ENCODE data around the gene CDKAL1. TPM values are rescaled to one million over a fixed set of nuclear protein-coding genes. Genes with fewer than 3 reads are reported as not detected.

Gene CDKAL1
- total RNA-seq, 4 donors from 2014 or later, result 13.5 to 21.2 (median 17.3) TPM

- Histone ChIP-seq H3K27ac (no peak overlapping the region), H3K4me3 (no peak overlapping the region), H3K36me3 (no peaks in the 10 kb centered on the region), H3K9me3 (no peaks in the 10 kb centered on the region), H3K4me1 (peaks cover 0 to 3% (median 0%) of the 10 kb centered on the region in 4 donors), H3K27me3 (no peaks in the 10 kb centered on the region)
- no peak for TF ChIP-seq EP300 (IDR thresholded peaks at IDR 0.05)
- TF ChIP-seq POLR2A (IDR thresholded peaks at IDR 0.05), result no peak
- no peak for TF ChIP-seq CTCF (IDR thresholded peaks at IDR 0.05)
- 56 to 60% methylated on average over 1 of the region's 1 CpG for WGBS, 2 donors
- no peak for DNase-seq (ENCODE audit: low spot score in 2 of 2)
These were observed 239.6 kb downstream of the CDKAL1 start for GRCh38 chr6:20773822-20774221.

- Histone ChIP-seq H3K27ac (no peak overlapping the region), H3K27me3 (no peaks in the 10 kb centered on the region), H3K4me1 (no peaks in the 10 kb centered on the region), H3K4me3 (no peak overlapping the region), H3K36me3 (no peaks in the 10 kb centered on the region), H3K9me3 (no peaks in the 10 kb centered on the region)
- TF ChIP-seq CTCF (IDR thresholded peaks at IDR 0.05) (no peak), EP300 (IDR thresholded peaks at IDR 0.05) (no peak), POLR2A (IDR thresholded peaks at IDR 0.05) (no peak)
- DNase-seq (ENCODE audit: low spot score in 2 of 2), result no peak
- 83 to 89% methylated on average over 1 of the region's 1 CpG for WGBS, 2 donors
These were observed 241.7 kb downstream of the CDKAL1 start for GRCh38 chr6:20775981-20776380.

GRCh38 chr6:20777801-20778200, 243.5 kb downstream of the CDKAL1 start:
- Histone ChIP-seq H3K4me3 (no peak overlapping the region), H3K36me3 (peaks cover 0 to 12% (median 0%) of the 10 kb centered on the region in 3 donors), H3K27me3 (no peaks in the 10 kb centered on the region), H3K27ac (no peak overlapping the region), H3K4me1 (no peaks in the 10 kb centered on the region), H3K9me3 (no peaks in the 10 kb centered on the region)
- TF ChIP-seq POLR2A (IDR thresholded peaks at IDR 0.05) (no peak), EP300 (IDR thresholded peaks at IDR 0.05) (no peak), CTCF (IDR thresholded peaks at IDR 0.05) (no peak)
- DNase-seq (ENCODE audit: low spot score in 2 of 2), result no peak

GRCh38 chr6:20778459-20778858, 244.2 kb downstream of the CDKAL1 start:
- no peaks in the 10 kb centered on the region for H3K27me3 ChIP-seq
- H3K27ac ChIP-seq, result no peak overlapping the region
- H3K36me3 ChIP-seq, result peaks cover 0 to 18% (median 0%) of the 10 kb centered on the region in 3 donors
- H3K9me3 ChIP-seq, result no peaks in the 10 kb centered on the region
- 94 to 95% methylated on average over 5 of the region's 5 CpGs for WGBS, 2 donors
- no peak overlapping the region for H3K4me3 ChIP-seq
- no peak for DNase-seq (ENCODE audit: low spot score in 2 of 2)
- TF ChIP-seq EP300 (IDR thresholded peaks at IDR 0.05) (no peak), POLR2A (IDR thresholded peaks at IDR 0.05) (no peak), CTCF (IDR thresholded peaks at IDR 0.05) (no peak)
- no peaks in the 10 kb centered on the region for H3K4me1 ChIP-seq

- no peak for DNase-seq (ENCODE audit: low spot score in 2 of 2)
- 97 to 98% methylated on average over 6 of the region's 6 CpGs for WGBS, 2 donors
- no peaks in the 10 kb centered on the region for H3K27me3 ChIP-seq
- H3K27ac ChIP-seq, result no peak overlapping the region
- no peaks in the 10 kb centered on the region for H3K4me1 ChIP-seq
- TF ChIP-seq CTCF (IDR thresholded peaks at IDR 0.05), result no peak
- no peak for TF ChIP-seq POLR2A (IDR thresholded peaks at IDR 0.05)
- no peak for TF ChIP-seq EP300 (IDR thresholded peaks at IDR 0.05)
- peaks cover 0 to 23% (median 0%) of the 10 kb centered on the region in 3 donors for H3K36me3 ChIP-seq
- H3K9me3 ChIP-seq, result no peaks in the 10 kb centered on the region
- no peak overlapping the region for H3K4me3 ChIP-seq
These were observed 244.7 kb downstream of the CDKAL1 start for GRCh38 chr6:20778912-20779311.

Data from tibial nerve (tissue), 4 donors.